GM06990 (cell line): Measurements from ENCODE around the gene PSD4.

ENCODE experiments used
- DNase-seq: peaks from one replicate; pipeline ENCODE4 v3.0.0-alpha.2; 2011; ENCODE audit not compliant: insufficient read length; ENCODE audit errors: extremely low read depth
- H3K27me3 ChIP-seq: replicated peaks from 2 replicates; pipeline ENCODE4 v1.6.0; 2011; ENCODE audit warnings: low read length; ENCODE audit not compliant: control insufficient read depth, insufficient read depth
- H3K36me3 ChIP-seq: 2 replicates; pipeline ENCODE4 v1.5.1; 2011; ENCODE audit warnings: low read length; ENCODE audit not compliant: control insufficient read depth, insufficient read depth
- H3K4me3 ChIP-seq: replicated peaks from 2 replicates; pipeline ENCODE4 v1.5.1; 2011; ENCODE audit warnings: low read depth, mild to moderate bottlenecking, control low read depth, low read length
- TF ChIP-seq, protein P1 (sequence below): IDR thresholded peaks from 2 replicates; pipeline ENCODE4 v1.5.1; 2011; ENCODE audit warnings: low read length, control low read depth, mild to moderate bottlenecking, inconsistent platforms; ENCODE audit not compliant: insufficient read depth, poor library complexity, severe bottlenecking

The PSD4 gene

DNA sequence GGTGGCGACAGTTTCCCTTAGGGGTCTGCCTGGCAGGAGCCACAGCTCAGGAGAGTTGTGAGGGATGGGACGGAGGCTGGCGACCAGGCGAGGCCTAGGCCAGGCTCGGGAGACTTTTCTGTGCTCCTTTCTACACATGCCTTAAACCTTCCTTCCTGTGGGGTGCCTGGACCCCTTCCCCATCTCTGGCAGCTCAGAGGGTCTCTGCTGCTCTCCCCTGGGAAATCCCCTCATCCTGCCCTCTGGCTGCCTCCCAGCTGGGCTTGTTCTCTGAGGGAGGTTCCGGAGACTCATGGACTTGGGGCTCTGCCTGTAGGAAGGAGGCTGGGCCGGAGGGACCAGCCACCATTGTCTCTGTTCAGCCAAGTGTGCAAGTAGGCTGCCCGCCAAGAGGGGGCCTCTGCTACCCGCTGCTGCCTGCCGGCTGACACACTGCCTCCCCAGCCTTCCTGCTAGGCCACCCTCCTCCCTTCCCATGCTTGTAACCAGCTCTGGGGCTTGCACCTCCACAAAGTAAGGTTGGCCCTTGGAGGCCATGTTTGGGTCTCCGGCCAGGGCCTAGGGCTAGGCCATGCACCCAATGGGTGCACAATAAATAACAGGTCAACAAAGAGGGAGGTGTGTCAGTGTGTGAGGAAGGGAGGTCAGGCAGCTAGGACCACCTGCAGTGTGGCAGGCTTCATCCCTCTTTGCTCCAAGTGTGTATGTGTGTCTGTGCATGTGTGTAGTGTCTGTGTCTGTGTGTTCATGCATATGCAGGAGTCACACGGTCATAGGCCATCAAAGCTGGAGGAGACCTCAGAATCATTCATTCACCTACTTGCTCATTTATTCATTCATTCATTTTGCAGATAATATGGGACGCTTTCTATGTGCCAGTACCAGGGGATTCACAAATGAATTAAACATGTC lies 28.8 kb downstream of the PSD4 start:
- DNase-seq: no peak
- peaks cover 32% of the 10 kb centered on the region for H3K36me3 ChIP-seq

DNA sequence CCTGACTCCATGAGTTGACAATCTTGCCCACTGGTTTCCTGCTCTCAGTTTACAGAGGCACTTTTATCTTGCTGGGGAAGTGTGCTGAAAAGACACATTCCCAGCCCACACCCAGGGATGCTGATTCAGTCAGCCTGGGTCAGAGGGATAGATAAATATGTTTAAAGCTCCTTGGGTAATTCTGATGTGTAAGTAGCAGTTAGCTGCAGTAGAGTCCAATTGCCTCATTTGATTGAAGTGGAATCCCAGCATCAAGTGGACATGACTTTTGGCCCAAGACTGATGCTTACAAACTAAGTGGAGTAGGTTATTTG lies 29.4 kb downstream of the PSD4 start:
- TF ChIP-seq, protein P1, sequence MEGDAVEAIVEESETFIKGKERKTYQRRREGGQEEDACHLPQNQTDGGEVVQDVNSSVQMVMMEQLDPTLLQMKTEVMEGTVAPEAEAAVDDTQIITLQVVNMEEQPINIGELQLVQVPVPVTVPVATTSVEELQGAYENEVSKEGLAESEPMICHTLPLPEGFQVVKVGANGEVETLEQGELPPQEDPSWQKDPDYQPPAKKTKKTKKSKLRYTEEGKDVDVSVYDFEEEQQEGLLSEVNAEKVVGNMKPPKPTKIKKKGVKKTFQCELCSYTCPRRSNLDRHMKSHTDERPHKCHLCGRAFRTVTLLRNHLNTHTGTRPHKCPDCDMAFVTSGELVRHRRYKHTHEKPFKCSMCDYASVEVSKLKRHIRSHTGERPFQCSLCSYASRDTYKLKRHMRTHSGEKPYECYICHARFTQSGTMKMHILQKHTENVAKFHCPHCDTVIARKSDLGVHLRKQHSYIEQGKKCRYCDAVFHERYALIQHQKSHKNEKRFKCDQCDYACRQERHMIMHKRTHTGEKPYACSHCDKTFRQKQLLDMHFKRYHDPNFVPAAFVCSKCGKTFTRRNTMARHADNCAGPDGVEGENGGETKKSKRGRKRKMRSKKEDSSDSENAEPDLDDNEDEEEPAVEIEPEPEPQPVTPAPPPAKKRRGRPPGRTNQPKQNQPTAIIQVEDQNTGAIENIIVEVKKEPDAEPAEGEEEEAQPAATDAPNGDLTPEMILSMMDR: no peak
- H3K36me3 ChIP-seq: peaks cover 26% of the 10 kb centered on the region
- no peaks in the 10 kb centered on the region for H3K27me3 ChIP-seq
- no peak overlapping the region for H3K4me3 ChIP-seq
- DNase-seq: no peak

More for the DNA sequence above, 28.8 kb downstream of the PSD4 start:
- TF ChIP-seq, protein P1: no peak
- Histone ChIP-seq H3K27me3 (no peaks in the 10 kb centered on the region), H3K4me3 (no peak overlapping the region)

DNA sequence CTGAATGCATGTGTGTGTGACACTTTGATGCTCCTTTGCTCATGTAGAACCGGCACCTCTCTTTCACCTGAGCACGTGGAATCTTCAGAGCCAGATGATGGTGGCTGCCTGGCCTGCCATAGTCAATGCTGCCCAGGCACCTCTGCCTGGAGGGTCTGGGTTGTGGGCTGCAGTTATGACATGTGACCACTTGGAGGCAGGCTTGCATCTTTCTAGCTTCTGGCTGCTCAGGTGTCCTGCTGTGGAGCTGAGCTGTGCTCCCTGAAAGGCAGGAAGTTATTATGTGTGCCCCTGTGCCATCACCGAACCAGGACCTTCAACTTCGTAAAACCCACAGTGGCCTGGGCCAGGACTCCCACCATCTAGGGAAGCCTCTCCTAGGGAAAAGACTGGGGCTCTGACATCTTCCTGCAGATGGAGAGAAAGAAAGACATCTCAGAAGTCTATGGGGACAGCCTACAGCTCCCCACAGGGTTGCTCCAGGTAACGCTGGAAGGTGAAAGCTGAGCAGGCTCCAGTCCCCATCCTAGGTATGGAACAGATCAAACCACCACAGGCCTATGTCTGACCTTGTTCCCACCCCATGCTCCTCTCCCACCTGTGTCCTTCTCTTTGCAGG lies 30.2 kb downstream of the PSD4 start:
- DNase-seq: no peak

DNA sequence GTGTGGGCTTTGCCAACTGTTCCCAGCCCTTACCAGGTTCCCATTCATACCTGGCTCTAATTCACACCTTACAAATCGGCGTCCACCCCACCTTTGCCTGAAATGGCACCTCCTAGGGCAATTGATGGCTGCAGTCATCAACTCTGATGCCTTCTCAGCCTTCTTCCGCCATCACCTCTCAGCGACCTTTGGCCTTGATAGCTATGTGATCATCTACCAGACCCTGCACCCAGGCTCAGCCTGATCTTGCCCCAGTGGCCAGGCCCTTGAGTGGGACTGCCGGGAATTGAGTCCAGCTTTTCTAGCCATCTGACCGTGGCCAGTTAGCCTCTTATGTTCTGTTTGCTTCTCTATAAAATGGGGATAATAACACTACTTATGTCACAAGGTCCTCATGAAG lies 32.5 kb downstream of the PSD4 start:
- TF ChIP-seq, protein P1: no peak
- peaks cover 14% of the 10 kb centered on the region for H3K36me3 ChIP-seq
- no peaks in the 10 kb centered on the region for H3K27me3 ChIP-seq
- no peak overlapping the region for H3K4me3 ChIP-seq
- DNase-seq: no peak

More for the DNA sequence above, 30.2 kb downstream of the PSD4 start:
- peaks cover 26% of the 10 kb centered on the region for H3K36me3 ChIP-seq
- TF ChIP-seq, protein P1: peak; percentile 88
- H3K27me3 ChIP-seq: no peaks in the 10 kb centered on the region
- no peak overlapping the region for H3K4me3 ChIP-seq

DNA sequence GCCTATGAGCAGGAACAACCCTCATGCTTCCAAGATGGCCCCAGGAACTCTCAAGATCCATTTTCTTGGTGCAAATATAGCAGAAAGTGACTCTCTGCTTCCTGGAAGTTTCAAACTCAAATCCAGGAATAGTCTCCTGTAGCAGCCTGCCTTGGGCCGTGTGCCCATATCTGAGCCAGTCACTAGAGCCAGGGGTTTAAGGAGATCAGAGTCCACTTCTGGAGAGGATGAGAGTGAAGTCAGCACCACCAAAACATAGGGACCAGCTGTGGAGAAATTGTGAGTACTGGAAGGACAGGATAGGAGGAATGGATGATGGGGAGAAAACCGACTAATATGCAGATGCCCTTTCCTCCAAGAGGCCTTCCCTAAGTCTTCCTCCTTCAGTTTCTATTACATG lies 33.2 kb downstream of the PSD4 start:
- no peak for DNase-seq
- Histone ChIP-seq H3K36me3 (peaks cover 7% of the 10 kb centered on the region), H3K27me3 (no peaks in the 10 kb centered on the region; the same call in 1 of the 2 replicates), H3K4me3 (no peak overlapping the region)
- TF ChIP-seq, protein P1: no peak
